GM19328 (cell line): Measurements from ENCODE around the gene GFPT2.
"Not testable (repeated sequence)": the region's sequence is repeated elsewhere in the genome, so short reads cannot be mapped to it uniquely, and the experiment has no call there.

ENCODE experiments used
- ATAC-seq: cut with Tn5 transposase; IDR thresholded peaks from one replicate; pipeline ENCODE4 v1.9.1; 2021; ENCODE audit warnings: mild to moderate bottlenecking, moderate library complexity; ENCODE audit not compliant: unreplicated experiment

The GFPT2 gene

GRCh38 chr5:180311216-180311615 lies 41.9 kb downstream of the GFPT2 start:
- ATAC-seq: no peak

GRCh38 chr5:180306796-180307195 lies 46.3 kb downstream of the GFPT2 start:
- ATAC-seq: no peak

- no peak for ATAC-seq
These were observed 47.7 kb downstream of the GFPT2 start for GRCh38 chr5:180305481-180305880.

- ATAC-seq: no peak
These were observed 48.4 kb downstream of the GFPT2 start for GRCh38 chr5:180304431-180305375.

- ATAC-seq: no peak
These were observed 49.2 kb downstream of the GFPT2 start for GRCh38 chr5:180304016-180304292.

GRCh38 chr5:180303226-180304015 lies 49.7 kb downstream of the GFPT2 start:
- no peak for ATAC-seq

GRCh38 chr5:180302256-180302655 lies 50.9 kb downstream of the GFPT2 start:
- no peak for ATAC-seq

GRCh38 chr5:180301253-180301652 lies 51.9 kb downstream of the GFPT2 start:
- no peak for ATAC-seq

- ATAC-seq: no peak
These were observed 53.6 kb downstream of the GFPT2 start for GRCh38 chr5:180299526-180299925.

GRCh38 chr5:180299014-180299413 lies 54.1 kb downstream of the GFPT2 start:
- ATAC-seq: not testable (repeated sequence)

- ATAC-seq: no peak
These were observed 55.4 kb downstream of the GFPT2 start for GRCh38 chr5:180297587-180298282.

- no peak for ATAC-seq
These were observed 56.4 kb downstream of the GFPT2 start for GRCh38 chr5:180296771-180297170.

- ATAC-seq: no peak
These were observed 58.1 kb downstream of the GFPT2 start for GRCh38 chr5:180294913-180295555.

GRCh38 chr5:180294411-180294810 lies 58.7 kb downstream of the GFPT2 start:
- no peak for ATAC-seq

GRCh38 chr5:180291943-180292831 lies 60.9 kb downstream of the GFPT2 start, which contains the start of gene MAPK9:
Gene MAPK9, minus strand, starts transcription at chr5:180292083. Its CDS starts 11,522 bp downstream, at chr5:180280561.
- ATAC-seq: peak; percentile 84

- peak; percentile 33 for ATAC-seq
These were observed 61.7 kb downstream of the GFPT2 start for GRCh38 chr5:180291234-180291940.

GRCh38 chr5:180290568-180291233 lies 62.4 kb downstream of the GFPT2 start:
- ATAC-seq: no peak

GRCh38 chr5:180289966-180290365 lies 63.2 kb downstream of the GFPT2 start:
- no peak for ATAC-seq

GRCh38 chr5:180289433-180289832 lies 63.7 kb downstream of the GFPT2 start:
- ATAC-seq: no peak
